ENCODE data around the gene LHFPL5. TPM values are rescaled to one million over a fixed set of nuclear protein-coding genes. Genes with fewer than 3 reads are reported as not detected.

The LHFPL5 gene
- total and polyA plus RNA-seq, 2 of the 8 experiments (the other 6 are each of a cell fraction or from before 2014, with no cell fraction given): 0.03 TPM; not detected in 1

DNA sequence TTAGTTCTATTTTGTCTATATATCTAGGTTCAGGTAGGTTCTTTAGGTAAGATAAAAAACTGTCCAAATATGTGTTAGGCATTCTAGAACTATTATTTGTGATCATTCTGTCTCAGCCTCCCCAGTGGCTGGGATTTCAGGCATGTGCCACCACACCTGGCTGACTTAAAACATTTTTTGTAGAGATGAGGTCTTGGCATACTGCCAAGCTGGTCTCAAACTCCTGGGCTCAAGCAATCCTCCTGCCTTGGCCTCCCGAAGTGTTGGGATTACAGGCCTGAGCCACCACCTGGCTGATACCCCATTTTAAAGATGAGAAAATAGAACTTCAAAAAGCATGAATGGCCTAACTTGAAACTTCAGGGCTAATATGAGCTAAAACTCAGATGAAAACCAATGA lies 33.9 kb downstream of the LHFPL5 start:
- CTCF ChIA-PET (ENCODE audit: partially characterized antibody): interaction anchor here (0.9 to 1.0 kb wide), 2 partner anchors 29 to 222 kb away, joined by 3 to 5 read pairs; no protein-coding TSS in a partner anchor
- no peak for DNase-seq (ENCODE audit: low read depth in 1 of 2, low spot score in 2 of 2)
- Histone ChIP-seq H3K23me2 (ENCODE audit: low read depth, low read length) (no peaks in the 10 kb centered on the region), H2BK12ac (ENCODE audit: low read depth, low read length) (no peak overlapping the region), H3K79me1 (ENCODE audit: low read depth, low read length) (no peaks in the 10 kb centered on the region), H3K23ac (ENCODE audit: insufficient read length) (no peak overlapping the region), H3K79me2 (ENCODE audit: control insufficient read depth in 1 of 2, insufficient read depth in 2 of 2, low read length in 2 of 2) (no peaks in the 10 kb centered on the region), H3K27me3 (replicated peaks in 1 of 4; ENCODE audit: control insufficient read depth in 3 of 4, extremely low read depth in 1 of 4, insufficient read depth in 3 of 4, low read length in 3 of 4) (no peaks in the 10 kb centered on the region), H3K56ac (replicated peaks; ENCODE audit: insufficient read length, low read depth, low read length) (no peak overlapping the region), H3K14ac (ENCODE audit: insufficient read length) (no peak overlapping the region), H2BK15ac (ENCODE audit: low read length) (no peak overlapping the region), H2BK120ac (replicated peaks; ENCODE audit: low read depth, low read length) (no peak overlapping the region), H4K5ac (ENCODE audit: insufficient read length, low read depth, low read length) (no peak overlapping the region), H2AK5ac (ENCODE audit: low read depth, low read length) (no peak overlapping the region), H3K4me2 (ENCODE audit: insufficient read depth in 1 of 2, low read depth in 2 of 2, low read length in 2 of 2) (no peak overlapping the region), H3K9ac (replicated peaks in 1 of 4; ENCODE audit: extremely low read depth in 1 of 4, low read depth in 3 of 4, low read length in 3 of 4) (no peak overlapping the region), H3K27ac (ENCODE audit: low read depth, low read length) (no peak overlapping the region), H3K4me3 (ENCODE audit: extremely low read depth in 1 of 4, insufficient read depth in 2 of 4, low read depth in 3 of 4, low read length in 4 of 4) (no peak overlapping the region), H3K4ac (replicated peaks; ENCODE audit: insufficient read length, low read depth, low read length) (no peak overlapping the region), H3K36me3 (ENCODE audit: control insufficient read depth in 2 of 4, insufficient read depth in 4 of 4, low read length in 3 of 4) (peaks cover 5 to 77% (median 30%) of the 10 kb centered on the region in 4 experiments), H2BK20ac (ENCODE audit: low read length) (no peak overlapping the region), H3K4me1 (replicated peaks in 1 of 4; ENCODE audit: control insufficient read depth in 3 of 4, insufficient read depth in 4 of 4, low read length in 3 of 4) (no peaks in the 10 kb centered on the region), H2AFZ (ENCODE audit: low read length) (no peak overlapping the region), H4K20me1 (replicated peaks in 1 of 2; ENCODE audit: control insufficient read depth in 1 of 2, insufficient read depth in 2 of 2, low read length in 2 of 2) (no peaks in the 10 kb centered on the region), H2BK5ac (ENCODE audit: low read depth, low read length) (no peak overlapping the region), H4K91ac (replicated peaks; ENCODE audit: insufficient read length, low read length) (no peak overlapping the region), H3K18ac (ENCODE audit: extremely low read depth, low read length) (no peak overlapping the region), H3K9me3 (ENCODE audit: insufficient read depth in 2 of 2, low read depth in 1 of 2, low read length in 1 of 2) (no peaks in the 10 kb centered on the region), H4K8ac (ENCODE audit: extremely low read depth, insufficient read depth, low read length) (no peak overlapping the region)
- WGBS, 2 experiments (ENCODE audit: extremely low coverage in 1 of 2, insufficient coverage in 1 of 2, insufficient read length in 1 of 2, insufficient replicate concordance in 2 of 2, low coverage in 1 of 2, low lambda C conversion rate in 2 of 2, missing lambda C conversion rate in 1 of 2): 71% methylated on average over 1 of the region's 1 CpG; no CpG with 5 or more reads in 1 of the 2 experiments
- POLR2A ChIA-PET (ENCODE audit: partially characterized antibody): no interaction called here
- FAIRE-seq: no peak
- TF ChIP-seq ATF3 (IDR thresholded peaks at IDR 0.05; ENCODE audit: insufficient read depth, low read depth, low read length): no peak
- no peak for TF ChIP-seq CTBP2 (IDR thresholded peaks at IDR 0.05; ENCODE audit: borderline replicate concordance, insufficient read depth, insufficient read length, low read length)
- TF ChIP-seq RAD21 (IDR thresholded peaks at IDR 0.05 in 1 of 2, conservative IDR thresholded peaks at IDR 0.05 in 1 of 2; ENCODE audit: low read depth in 2 of 2, low read length in 2 of 2): no peak
- TF ChIP-seq, protein P1, sequence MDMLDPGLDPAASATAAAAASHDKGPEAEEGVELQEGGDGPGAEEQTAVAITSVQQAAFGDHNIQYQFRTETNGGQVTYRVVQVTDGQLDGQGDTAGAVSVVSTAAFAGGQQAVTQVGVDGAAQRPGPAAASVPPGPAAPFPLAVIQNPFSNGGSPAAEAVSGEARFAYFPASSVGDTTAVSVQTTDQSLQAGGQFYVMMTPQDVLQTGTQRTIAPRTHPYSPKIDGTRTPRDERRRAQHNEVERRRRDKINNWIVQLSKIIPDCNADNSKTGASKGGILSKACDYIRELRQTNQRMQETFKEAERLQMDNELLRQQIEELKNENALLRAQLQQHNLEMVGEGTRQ (IDR thresholded peaks at IDR 0.05; ENCODE audit: low read length): no peak
- no peak for TF ChIP-seq POLR2AphosphoS5 (IDR thresholded peaks at IDR 0.05; ENCODE audit: low read depth, low read length)
- TF ChIP-seq SIX5 (IDR thresholded peaks at IDR 0.05; ENCODE audit: low read depth, low read length): no peak
- TF ChIP-seq CREB1 (IDR thresholded peaks at IDR 0.05): no peak
- TF ChIP-seq SP1 (IDR thresholded peaks at IDR 0.05; ENCODE audit: low read depth, low read length): no peak
- TF ChIP-seq TBP (IDR thresholded peaks at IDR 0.05; ENCODE audit: low read depth, low read length): no peak
- TF ChIP-seq SRF (IDR thresholded peaks at IDR 0.05; ENCODE audit: low read depth, low read length): no peak
- no peak for TF ChIP-seq HDAC6 (IDR thresholded peaks at IDR 0.05; ENCODE audit: low read depth, low read length)
- TF ChIP-seq RBBP5 (IDR thresholded peaks at IDR 0.05; ENCODE audit: borderline replicate concordance, low read depth, low read length): no peak
- no peak for TF ChIP-seq YY1 (IDR thresholded peaks at IDR 0.05; ENCODE audit: low read depth, low read length)

Measured in H1 (cell line).